Central memory CD8-positive, alpha-beta T cell (primary cell): ENCODE measurements around the gene UTP11.

Experiments
- ATAC-seq: fragments of 150-1000 bp; cut with Tn5 transposase; replicated peaks from 2 replicates; pipeline ENCODE4 v1.10.0; 2022; ENCODE audit warnings: mild to moderate bottlenecking, moderate FRiP score, moderate number of reproducible peaks; ENCODE audit not compliant: poor library complexity, severe bottlenecking; ENCODE audit errors: extremely low read depth
- DNase-seq, 2 donors: peaks; one replicate each; pipeline ENCODE4 v3.0.0; 2021; ENCODE audit warnings: low spot score in 2 of 2
- H3K27ac Mint-ChIP-seq: one replicate; pipeline ENCODE4 v1.8.0; 2022; ENCODE audit warnings: low read depth, mild to moderate bottlenecking, moderate library complexity, mixed read lengths
- H3K27me3 Mint-ChIP-seq: one replicate; pipeline ENCODE4 v1.8.0; 2022; ENCODE audit warnings: mixed read lengths
- H3K36me3 Mint-ChIP-seq: one replicate; pipeline ENCODE4 v1.8.0; 2022; ENCODE audit warnings: mild to moderate bottlenecking, moderate library complexity, mixed read lengths; ENCODE audit not compliant: insufficient read depth
- H3K4me1 Mint-ChIP-seq: one replicate; pipeline ENCODE4 v1.8.0; 2022; ENCODE audit warnings: mixed read lengths
- H3K4me3 Mint-ChIP-seq: one replicate; pipeline ENCODE4 v1.8.0; 2022; ENCODE audit warnings: mild to moderate bottlenecking, moderate library complexity, mixed read lengths
- H3K9me3 Mint-ChIP-seq: one replicate; pipeline ENCODE4 v1.8.0; 2022; ENCODE audit warnings: mixed read lengths

The UTP11 gene

DNA sequence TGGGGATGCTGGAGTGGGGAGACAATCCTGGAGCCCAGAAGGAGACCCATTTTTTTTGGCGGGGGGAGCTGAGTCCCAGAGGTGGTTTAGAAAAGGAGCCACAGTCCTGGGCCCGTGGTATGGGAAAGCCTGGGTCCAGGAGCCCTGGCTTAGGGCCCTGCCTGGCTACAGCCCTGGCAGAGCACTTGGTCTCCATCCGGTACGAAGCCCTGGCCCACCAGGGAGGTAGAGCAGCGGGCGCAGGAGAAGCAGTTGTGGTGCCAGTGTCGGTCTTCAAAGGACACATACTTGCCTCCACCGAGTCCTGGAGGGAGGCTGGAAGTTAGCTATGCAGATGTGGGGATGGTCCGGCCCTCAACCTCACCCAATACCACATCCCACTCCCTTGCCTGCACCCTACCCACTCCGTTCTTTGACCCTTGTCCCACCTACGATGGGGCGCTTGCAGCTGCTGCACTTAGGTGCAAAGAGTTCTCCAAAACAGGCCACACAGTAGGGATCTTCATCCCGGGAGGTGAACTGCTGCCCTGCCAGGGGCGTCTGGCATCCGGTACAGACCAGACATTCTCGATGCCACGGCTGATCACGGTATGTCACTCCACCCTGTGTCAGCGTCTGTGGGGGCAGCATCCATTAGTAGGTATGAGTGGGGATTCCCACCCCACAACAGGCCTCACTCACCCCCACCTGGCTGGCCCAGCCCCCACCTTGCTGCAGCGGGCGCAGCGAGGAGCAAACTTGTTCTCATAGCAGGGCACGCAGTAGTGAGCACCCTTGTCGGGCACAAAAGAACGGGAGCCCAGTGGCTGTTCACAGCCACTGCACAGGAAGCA, 15.1 kb upstream of the UTP11 start:
- Mint-ChIP-seq H3K27ac (no peak overlapping the region), H3K4me1 (peaks cover 5% of the 10 kb centered on the region)

DNA sequence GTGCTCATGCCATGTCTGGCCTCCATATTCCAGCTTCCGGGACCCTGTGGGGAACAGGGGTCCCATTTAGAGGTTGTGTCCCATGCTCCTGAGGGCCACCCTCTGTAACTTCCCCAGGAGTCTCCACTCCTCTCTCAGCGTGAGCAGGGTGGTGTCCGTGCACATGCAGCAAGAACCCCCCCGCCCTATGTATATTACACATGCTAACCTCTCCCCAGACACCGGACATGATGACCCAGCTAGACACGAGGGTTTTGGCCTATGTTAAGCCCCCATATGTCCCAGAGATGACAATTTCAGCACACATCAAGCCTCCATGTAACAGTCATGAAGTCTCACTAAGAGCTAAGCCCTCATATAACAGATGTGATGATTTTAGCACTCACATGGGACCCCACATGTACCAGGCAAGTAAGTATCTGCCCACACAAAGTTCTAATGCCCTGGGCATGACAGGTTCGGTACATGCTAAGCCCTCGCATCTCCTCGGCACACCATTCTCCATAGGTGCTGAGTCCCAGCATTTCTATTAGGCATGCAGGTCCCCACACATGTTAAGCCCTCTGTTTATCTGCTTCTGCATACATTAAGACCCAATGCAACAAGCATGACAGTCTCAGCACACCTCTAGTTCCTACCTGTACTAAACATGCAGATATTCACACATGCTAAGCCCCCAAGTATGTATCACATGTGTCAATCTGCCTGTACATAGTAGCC, 14.3 kb upstream of the UTP11 start:
- ATAC-seq (no peak), DNase-seq (no peak)
- H3K27me3 Mint-ChIP-seq = peaks cover 3% of the 10 kb centered on the region
- H3K27ac Mint-ChIP-seq = no peak overlapping the region
- H3K9me3 Mint-ChIP-seq = no peaks in the 10 kb centered on the region
- H3K36me3 Mint-ChIP-seq = peaks cover 4% of the 10 kb centered on the region
- peaks cover 6% of the 10 kb centered on the region for H3K4me1 Mint-ChIP-seq
- H3K4me3 Mint-ChIP-seq = no peak overlapping the region

More for the DNA sequence above, 15.1 kb upstream of the UTP11 start:
- DNase-seq = no peak
- no peaks in the 10 kb centered on the region for H3K27me3 Mint-ChIP-seq
- H3K4me3 Mint-ChIP-seq = no peak overlapping the region
- no peak for ATAC-seq
- H3K9me3 Mint-ChIP-seq = no peaks in the 10 kb centered on the region
- peaks cover 4% of the 10 kb centered on the region for H3K36me3 Mint-ChIP-seq

DNA sequence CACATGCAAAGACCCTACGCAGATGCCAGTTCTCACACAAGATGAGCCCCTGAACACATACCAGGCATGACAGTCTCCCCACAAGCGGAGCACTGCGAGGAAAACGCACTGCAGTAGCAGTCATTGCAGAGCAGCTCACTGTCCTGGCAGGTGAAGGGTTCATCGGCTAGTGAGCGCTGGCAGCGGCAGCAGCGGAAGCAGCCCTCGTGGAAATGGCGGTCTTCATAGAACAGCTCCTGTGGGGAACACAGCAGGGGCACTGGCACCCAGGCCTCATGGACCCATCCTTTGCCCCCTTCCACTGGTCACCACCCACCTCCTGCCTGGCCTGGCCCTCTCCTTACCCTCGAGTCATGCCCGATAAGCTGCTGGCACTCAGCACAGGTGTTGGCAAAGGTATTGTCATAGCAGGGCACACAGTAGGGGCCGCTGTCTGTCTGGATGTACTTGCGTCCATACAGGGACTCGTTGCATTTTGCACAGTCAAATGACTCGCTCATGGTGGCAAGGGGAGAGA, 13.6 kb upstream of the UTP11 start:
- ATAC-seq (no peak), DNase-seq (no peak)
- Mint-ChIP-seq H3K27ac (no peak overlapping the region), H3K36me3 (peaks cover 4% of the 10 kb centered on the region), H3K4me1 (peaks cover 14% of the 10 kb centered on the region), H3K27me3 (peaks cover 10% of the 10 kb centered on the region), H3K4me3 (no peak overlapping the region), H3K9me3 (no peaks in the 10 kb centered on the region)

DNA sequence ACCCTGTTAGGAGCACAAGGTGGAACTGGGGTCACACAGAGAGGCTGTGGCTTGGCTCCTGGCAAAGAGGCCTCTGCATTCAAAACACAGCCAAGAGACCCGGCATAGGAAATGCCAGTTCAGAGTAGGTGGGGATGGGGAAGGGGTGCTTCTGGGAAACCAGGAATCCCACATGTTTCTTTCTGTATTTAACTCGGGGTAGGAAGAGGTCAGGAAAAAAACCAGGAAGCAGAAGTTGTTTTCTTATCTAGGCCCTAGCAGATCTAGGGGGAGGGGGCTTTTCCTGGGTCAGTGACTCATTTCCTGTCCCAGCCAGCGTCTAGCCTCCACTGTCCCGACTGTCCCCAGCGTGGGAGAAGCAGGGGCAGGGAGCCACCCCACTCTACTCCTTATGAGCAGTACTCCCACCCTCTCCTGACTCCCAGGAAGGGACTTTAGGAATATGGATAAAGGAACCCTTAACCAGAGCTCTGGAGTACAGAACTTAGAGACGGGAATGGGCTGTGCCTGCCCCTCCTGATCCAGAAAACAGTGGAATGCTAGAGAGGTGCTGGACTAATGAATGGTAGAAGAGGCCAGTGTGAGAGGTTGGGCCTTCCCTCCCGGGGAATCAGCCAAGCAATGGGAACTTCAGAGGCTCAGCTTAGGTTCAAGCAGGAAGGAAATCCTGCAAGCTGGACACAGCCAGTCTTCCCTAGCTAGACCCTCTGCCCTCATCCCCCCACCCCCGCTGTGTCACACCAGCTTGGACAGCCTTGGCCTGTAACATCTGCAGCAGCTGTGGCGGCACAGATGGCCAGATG, 12.9 kb upstream of the UTP11 start:
- ATAC-seq (no peak), DNase-seq (no peak)
- no peaks in the 10 kb centered on the region for H3K9me3 Mint-ChIP-seq
- H3K4me1 Mint-ChIP-seq = peaks cover 20% of the 10 kb centered on the region
- H3K27ac Mint-ChIP-seq = no peak overlapping the region
- H3K4me3 Mint-ChIP-seq = no peak overlapping the region
- peaks cover 17% of the 10 kb centered on the region for H3K27me3 Mint-ChIP-seq
- peaks cover 1% of the 10 kb centered on the region for H3K36me3 Mint-ChIP-seq

DNA sequence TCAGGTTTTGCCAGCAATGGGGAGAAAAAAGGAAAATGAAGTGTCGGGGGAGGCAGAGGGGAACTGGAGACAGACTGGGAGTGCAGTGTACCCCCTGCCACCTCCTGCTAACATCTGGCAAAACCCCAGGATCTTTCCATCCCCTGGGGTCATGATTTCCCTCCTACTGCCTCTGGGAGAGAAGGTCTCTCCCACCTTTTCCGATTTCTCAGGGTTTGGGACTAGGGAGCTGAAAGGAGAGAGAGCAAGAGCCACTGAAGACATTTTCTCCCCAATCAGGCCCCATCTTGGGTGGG, 12.4 kb upstream of the UTP11 start:
- H3K27ac Mint-ChIP-seq = no peak overlapping the region
- H3K4me1 Mint-ChIP-seq = peaks cover 22% of the 10 kb centered on the region
- DNase-seq (no peak), ATAC-seq (no peak)
- H3K4me3 Mint-ChIP-seq = no peak overlapping the region
- no peaks in the 10 kb centered on the region for H3K9me3 Mint-ChIP-seq
- peaks cover 20% of the 10 kb centered on the region for H3K27me3 Mint-ChIP-seq
- H3K36me3 Mint-ChIP-seq = peaks cover 1% of the 10 kb centered on the region

DNA sequence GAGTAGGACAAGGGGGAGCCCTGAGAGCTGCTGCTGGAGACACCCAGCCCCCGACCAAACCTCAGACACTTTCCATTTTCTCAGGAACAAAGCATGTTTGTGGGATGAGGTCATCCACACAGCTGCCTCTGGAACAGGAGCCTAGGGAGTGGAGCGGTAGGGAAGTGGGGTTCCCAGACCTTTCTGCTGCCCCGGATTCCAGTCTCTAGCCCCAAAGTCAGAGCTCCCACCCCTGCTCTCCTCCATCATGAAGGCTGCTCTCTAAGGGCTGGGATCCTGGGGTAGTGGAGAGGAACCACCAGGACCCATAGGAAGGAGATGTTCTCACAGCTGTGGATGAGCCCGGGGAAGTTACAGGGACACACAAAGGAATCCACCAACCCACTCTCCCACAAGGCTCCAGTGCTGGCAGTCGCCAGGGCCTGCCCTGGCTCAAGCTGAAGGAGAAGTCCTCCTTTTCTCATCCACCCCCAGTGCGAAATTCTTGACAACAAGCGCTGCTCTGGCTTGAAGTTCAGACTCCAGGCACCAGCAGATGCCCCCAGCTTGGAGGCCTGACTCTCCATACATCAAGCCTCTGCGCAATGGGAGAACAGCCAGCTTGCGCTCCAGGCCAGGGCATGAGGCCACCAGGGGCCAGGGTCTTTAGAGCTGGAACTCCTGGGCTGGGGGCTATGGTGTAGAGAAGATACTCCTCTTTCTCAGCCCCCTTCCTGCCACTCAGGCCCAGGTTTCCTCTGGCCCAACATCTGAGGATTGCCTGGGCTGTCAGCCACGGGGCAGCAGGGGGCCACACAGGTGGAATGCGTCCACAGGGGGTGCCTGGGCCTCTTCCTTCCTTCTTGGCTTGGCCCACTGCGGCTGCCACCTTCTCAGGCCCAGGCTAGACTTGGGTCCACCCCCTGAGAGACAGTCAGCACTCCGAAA, 11.7 kb upstream of the UTP11 start:
- Mint-ChIP-seq H3K4me3 (no peak overlapping the region), H3K4me1 (peaks cover 22% of the 10 kb centered on the region)

DNA sequence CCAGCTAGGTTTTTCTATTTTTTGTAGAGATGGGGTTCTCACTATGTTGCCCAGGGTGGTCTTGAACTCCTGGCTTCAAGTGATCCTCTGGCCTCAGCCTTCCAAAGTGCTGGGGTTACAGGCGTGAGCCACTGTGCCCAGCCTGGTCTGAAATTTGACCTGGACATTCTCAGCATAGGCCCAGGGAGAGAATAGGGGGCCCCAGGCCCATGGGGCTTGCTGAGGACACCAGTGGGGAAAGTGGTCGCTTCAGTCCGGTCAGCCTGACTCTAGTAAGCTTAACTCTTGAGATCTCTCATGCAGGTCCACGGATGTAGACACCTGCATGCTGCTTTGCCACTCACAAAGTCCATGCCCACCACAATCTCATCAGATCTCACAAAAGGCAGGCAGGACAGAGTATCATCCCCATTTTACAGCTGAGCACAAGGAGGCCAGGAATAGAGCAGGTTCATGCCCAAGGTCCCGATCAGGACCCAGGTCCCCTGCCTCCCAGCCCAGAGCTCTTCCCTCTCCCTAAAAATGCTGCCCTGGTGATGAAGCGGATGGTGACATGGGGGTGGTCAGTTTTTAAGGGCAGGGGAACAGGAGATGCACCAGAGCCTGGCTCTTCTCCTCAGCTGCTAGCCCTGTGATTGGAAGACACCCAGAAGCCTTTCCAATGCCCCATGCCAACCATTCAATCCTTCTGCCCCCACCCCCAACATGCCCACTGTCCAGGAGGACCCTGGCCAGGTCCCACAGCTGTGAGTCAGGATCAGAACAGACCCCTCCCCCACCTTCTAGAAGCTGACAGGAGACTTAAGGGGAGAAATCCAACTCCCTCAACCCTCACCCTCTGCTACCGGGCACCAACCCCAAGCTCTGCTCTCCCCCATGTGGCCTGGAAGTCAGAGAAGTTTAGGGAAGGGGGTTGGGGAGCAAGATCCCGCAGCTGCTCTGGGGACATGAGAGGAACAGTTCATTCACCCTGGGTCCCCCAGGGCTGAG, 9.0 kb upstream of the UTP11 start:
- no peak for DNase-seq
- Mint-ChIP-seq H3K27ac (no peak overlapping the region), H3K4me1 (peaks cover 22% of the 10 kb centered on the region), H3K36me3 (no peaks in the 10 kb centered on the region), H3K9me3 (no peaks in the 10 kb centered on the region), H3K27me3 (peaks cover 20% of the 10 kb centered on the region), H3K4me3 (peak overlapping the region; percentile 46)
- no peak for ATAC-seq

More for the DNA sequence above, 11.7 kb upstream of the UTP11 start:
- Mint-ChIP-seq H3K27me3 (peaks cover 20% of the 10 kb centered on the region), H3K9me3 (no peaks in the 10 kb centered on the region), H3K36me3 (peaks cover 1% of the 10 kb centered on the region), H3K27ac (no peak overlapping the region)
- ATAC-seq (no peak), DNase-seq (no peak)

DNA sequence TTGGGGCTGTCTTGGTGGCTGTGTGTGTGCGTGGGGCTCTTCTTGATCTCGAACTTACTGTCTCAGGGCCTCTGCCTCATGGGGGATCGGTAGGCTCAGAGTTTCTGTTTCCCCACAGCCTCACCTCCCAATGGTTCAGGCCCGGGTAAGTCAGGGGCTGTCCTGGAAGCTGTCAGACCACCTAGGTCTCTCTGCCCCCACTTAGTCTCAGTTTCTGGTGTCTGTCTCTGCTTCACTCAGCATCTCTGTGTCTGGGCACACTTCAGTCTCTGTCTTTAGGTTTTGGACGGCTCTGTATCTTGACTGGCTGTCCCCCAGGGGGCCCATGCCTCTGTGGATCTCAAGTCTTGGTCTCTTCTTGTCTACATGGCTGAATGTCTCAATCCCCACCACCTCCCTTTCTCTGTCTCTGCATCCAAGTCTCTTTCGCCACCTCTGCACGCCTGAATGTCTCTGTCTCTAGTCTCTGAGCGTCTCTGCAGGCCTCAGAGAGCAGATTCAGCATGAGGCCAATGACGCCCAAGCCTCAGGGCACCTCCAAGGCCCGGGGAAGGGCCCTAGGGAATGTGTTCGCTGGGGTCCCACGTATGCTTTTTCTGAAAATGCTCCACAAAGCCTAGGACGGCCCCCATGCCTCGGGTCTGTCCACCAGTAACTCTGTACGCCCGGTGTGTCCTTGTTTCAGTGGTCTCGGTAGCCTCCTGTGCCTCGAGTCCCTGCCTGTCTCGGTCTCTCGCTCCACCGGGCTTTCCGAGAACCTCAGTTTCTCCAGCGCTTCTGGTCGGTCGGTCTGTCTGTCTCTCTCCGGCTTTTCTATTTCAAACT, 8.0 kb upstream of the UTP11 start:
- Mint-ChIP-seq H3K9me3 (no peaks in the 10 kb centered on the region), H3K4me1 (peaks cover 23% of the 10 kb centered on the region), H3K36me3 (no peaks in the 10 kb centered on the region), H3K4me3 (peak overlapping the region; percentile 46), H3K27me3 (peaks cover 20% of the 10 kb centered on the region), H3K27ac (peak overlapping the region; percentile 42)
- DNase-seq (no peak), ATAC-seq (no peak)

DNA sequence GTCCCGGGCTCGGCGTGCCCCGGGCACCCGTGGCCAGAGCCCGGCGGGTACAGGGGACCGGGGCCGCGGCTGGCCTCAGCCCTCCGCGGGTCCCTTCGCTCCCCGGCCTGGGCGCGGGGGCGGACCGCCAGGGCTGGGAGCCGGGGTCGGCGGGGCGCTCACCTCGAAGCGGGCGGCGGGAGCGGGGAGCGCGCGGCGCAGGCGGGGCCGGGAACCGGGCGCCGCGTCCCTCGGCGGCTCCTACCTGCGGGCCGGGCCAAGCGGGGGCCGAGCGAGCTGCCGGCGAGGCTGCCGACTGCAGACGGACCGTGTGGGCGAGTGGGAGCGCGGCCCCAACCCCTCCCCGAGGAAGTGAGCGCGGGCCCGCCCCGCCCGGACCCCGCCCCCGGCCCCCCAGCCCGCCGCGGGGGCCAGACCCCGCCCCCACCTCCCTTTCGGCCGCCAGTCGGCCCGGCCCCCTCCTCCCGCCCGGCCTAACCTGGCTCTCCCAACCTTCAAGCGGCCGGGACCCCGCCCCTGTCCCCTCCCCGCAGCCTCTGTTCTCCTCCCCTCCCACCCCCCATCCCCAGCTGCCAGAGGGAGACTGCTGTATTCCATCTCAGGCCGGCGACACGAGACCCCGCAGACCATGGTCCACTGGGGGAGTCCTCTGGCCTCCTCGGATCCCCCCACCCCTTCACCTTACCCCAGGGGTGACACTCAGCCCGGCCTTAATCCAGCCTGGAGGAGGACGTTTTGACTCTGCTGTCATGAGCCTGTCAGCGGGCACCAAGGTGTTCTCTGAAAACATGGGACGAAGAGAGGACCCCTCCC, 7.1 kb upstream of the UTP11 start, which contains the start of gene FHL3:
TSS of gene FHL3 (minus strand) at position 320 of the 813 bp plus-strand sequence. CDS start 6,102 bp downstream, outside the sequence.
- peaks cover 20% of the 10 kb centered on the region for H3K27me3 Mint-ChIP-seq
- peak within 1 kb of the TSS; percentile 63 for H3K4me3 Mint-ChIP-seq
- H3K36me3 Mint-ChIP-seq = no peaks in the 10 kb centered on the region
- ATAC-seq (peak; percentile 34), DNase-seq (no peak)
- peaks cover 23% of the 10 kb centered on the region for H3K4me1 Mint-ChIP-seq
- no peaks in the 10 kb centered on the region for H3K9me3 Mint-ChIP-seq
- H3K27ac Mint-ChIP-seq = peak within 1 kb of the TSS; percentile 42
